Stimulated activated CD4-positive, alpha-beta T cell treated with anti-CD3 and anti-CD28 coated beads, Interleukin-4, amount 100 ng/mL, for 24 hours (primary cell): Measurements from ENCODE around the gene AFAP1L1.
A peak's percentile ranks its signal among the peaks of the same experiment; 100 is the strongest.

Experiments
- DNase-seq: peaks from one replicate; pipeline ENCODE4 v3.0.0-alpha.2; 2020

AFAP1L1 gene

DNA sequence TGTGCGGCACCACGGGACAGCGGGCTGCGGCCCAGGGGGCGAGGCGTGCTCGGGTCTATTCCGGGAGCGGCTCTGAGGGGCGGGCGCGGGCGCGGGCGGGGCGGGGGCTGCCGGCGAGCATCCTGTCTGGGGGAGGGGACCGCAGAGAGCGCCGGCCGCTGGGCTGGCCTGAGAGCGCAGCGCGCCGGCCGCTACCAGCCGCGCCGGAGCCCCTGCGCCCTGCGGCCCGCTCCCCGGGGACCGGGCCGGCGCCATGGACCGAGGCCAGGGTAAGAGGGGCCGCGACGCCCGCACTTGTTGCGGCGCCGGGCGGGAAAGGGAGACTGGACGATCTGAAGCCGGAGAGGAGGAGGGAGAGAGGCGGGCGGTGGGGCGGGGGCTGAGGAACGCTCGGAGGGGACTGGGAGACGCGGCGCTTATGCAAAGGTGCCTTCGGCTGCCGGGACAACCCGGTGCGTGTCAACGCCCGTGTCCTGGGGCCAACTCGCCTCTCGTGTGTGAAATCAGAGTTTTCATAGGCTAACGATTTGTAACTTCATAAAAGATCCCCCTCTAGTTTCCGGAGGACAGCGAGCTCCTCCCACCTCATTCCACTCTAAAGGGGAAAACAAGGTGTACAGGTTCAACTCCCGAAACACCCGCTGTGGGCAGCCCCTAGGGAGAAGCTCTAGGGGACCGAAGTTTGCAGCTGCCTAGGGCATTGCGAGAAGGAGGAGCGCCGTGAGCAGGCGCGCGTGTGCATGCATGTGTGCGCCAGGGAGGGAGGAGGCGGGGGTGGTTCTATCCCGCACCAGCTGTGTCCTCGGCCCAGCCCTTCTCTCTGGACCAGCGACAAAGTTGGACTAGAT, at the start of gene AFAP1L1:
AFAP1L1 (plus strand) TSS at position 144 of the 848 bp plus-strand sequence; CDS start at position 254, 110 bp downstream.
- peak; percentile 11 for DNase-seq

DNA sequence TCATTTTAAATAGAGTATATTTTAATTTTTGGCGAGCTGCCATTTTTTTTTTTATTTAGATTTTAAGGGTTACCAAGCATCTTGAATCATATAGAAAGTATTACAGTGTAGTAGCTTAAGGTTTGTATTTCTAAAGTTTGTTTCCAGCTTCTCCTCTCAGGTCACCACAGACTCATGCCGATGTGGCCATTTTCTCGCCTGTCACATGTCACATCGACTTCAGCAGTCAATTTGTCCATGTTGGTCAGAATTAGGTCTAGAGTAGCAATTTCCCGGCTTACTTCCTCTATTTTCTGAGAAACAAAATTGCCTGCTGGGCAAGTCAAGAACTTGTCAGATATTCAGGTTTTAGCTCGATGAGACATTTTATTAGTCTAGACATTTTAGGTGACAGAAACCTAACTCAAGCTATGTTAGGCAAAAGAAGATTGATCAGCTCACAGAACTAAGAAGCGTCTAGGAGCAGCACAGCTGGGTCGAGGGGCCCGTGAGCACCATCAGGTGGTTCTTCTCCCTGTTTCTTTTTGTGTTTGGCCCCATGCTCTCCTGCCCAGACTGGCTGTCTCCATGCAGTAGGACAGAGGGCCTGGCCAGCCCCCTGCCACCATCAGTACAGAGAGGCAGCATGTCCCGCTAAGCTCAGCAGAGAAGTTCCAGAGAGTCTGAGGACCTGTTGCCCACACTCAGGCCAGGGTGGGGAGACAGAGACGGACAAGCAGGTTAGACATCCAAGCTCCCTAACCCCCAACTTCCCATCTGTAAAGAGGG, 48.4 kb upstream of the AFAP1L1 start:
- DNase-seq = no peak

DNA sequence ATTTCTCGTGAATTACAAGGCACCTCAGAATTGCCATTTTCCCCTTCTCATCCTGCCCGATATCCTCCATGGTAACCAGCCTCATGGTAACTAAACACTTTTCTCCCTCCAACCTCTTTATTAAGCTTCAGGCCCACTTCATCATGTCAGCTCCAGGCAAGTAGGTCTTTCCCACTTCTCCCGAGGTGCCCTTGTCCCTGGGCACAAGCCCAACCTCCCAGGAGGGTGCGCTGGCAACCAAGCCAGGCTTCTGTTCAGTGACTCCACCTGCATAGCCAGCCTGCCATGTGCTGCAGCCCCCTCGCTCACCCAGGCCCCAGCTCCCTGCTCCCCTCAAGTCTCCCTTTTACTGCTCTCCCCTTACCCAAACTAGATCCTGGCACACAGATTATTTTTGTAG, 47.4 kb upstream of the AFAP1L1 start:
- no peak for DNase-seq

DNA sequence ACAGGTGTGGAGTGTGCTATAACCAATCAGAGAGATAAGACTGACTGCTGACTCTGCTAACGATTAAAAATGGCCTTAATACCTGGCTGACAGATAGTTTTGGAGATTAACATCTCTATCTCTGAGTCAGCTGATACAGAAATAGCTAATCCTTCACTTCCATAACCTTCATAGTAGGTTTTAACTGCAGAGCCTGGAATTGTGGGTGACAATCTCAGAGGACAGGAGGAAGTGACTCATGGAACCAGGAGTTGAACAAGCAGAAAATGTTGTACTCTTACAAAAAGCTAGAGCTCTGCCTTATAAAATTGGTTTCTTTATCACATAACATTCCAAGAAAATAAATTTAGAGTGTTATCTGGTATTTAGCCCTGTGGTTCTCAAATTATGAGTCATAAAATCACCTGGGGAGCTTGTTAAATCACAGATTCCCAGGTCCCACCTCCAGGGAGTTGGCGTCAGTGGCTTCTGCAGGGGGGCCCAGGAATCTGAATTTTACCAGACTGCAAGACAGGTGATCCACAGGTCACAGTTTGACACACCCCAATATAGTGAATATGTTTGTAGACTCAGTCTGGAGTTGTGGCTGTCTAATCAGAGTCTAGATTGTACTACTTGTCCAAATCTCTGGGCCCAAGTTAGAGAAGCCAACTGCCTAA, 44.4 kb upstream of the AFAP1L1 start:
- DNase-seq = no peak

DNA sequence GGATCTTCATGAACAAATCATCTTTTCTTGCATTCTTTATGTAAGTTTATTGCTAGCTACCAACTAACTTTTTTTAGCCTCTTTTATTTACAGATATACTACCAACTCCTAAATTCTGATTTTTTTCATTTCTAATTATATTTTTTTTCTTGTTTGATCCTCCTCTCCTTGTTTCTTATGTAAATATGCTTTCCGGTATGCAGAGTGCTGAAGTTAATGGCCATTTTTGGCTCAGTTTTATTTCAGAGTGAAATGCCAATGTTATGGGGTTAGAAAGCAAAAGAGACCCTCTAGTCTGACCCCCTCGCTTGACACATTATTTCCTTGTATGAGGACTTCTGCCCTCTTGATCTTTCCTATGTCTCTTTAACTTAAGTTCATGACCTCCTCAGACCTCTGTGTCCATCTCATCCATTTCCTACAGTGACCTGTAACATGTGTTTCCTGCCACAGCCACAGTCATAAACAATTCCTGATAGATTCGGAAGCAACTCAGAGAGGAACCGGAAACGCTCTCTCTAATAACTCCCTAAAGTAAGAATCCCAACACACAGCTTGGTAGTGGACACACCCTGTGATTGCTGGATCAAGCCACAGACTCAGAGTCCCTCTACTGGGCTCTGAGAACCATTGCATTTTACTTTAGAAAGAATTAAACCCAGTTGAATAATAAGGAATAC, 42.9 kb upstream of the AFAP1L1 start:
- no peak for DNase-seq

DNA sequence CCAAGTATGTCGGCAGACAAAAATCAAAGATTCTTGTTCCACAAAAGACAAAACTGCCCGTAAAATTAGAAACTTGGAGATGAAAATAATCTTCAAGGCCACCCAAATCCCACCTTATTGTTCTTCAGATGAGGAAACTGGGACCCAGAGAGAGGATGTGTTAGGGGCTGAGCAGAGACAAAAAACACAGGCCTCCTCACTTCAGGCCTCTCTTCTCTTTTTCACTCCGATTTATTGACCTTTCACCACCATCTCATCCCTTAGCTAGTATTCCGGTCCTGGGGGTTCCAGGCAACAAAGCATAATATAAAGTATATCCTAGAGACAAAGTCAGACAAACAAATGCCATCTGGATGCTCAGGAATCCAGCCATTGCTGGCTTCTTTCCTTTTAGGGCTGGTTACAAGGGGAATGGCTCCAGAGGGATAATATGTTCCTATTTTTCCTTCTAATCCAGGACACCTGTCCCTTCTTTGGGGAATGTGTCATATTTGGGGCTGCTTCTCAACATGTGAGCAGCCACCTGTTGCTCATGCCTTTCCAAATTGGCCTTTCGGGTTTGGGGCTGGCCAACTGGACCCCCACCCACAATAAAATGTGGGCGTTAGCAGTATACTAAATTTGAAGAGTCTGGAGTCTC, 42.2 kb upstream of the AFAP1L1 start:
- no peak for DNase-seq

DNA sequence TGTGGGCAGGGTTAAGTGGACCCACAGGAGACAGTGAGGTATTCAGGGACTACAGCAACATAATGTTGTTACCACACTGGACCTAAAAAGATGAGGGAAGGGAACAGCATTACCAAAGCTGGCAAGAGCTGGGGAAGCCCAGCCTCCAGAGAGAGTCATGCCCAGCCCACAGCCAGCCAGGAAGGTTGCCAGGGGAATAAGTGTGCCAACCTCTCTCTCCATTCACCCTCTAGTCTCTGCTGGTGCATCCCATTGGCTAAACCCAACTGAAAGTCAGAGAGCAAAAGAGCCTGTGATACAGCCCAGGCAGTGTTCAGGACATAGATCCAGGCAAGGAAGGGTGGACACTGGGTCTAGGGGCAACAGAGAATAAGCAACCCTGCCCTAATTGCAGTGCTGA, 35.8 kb upstream of the AFAP1L1 start:
- DNase-seq = no peak

DNA sequence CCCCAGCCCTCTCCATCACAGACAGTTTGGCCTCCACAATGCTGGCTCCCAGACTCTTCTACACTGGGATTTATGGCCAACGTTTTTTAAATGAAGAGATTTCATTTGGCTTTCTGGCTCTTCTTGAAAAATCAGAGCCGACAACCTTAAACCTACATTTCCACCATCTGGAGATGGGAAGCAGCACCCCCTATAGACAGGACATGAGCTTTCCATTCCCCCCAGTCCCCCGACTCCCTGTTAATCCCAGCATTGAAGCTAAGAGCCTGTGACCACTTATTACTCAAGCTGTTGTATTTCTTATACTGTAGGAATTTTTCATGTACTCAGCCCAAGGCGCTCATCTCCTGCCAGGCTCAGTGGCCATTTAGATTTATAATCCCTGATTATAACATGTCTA, 34.0 kb upstream of the AFAP1L1 start:
- no peak for DNase-seq

DNA sequence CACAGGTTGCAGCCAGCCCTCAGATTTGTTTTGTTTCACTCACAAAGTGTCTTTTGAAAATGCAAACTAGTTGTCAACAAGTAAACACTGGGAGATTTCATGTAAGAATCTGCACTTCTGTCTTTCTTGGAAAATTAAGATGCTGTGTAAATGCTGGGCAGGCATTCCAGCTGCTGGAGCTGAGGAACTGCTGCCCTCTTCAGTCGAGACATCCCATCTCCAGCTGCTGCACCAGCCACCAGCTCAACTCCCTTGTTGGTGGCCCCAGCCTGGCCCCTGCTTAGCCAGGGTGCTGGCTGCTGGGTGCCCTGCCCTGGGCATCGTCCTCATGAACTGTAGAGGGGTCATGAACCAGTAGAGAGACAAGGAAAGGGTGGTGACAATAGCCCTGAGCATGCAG, 33.1 kb upstream of the AFAP1L1 start:
- DNase-seq = no peak

DNA sequence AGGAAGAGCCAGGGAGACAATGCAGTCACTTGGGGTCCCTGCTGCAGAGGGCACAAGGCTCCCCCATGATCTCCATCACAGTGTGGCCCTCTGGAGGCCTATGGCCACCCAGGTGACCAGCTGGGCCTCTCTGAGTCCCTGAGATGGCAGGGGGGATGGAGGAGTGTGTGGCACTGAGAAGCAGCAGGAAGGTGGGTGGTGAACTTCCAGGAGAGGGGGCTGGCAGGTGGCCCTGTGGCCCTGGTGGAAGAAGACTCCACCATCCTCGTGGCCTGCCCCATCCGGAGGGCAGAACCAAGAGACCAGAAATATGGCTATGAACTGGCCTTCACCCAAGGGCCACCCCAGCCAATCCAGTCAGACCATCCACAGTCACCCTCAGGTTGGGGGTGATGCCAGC, 31.7 kb upstream of the AFAP1L1 start:
- no peak for DNase-seq

DNA sequence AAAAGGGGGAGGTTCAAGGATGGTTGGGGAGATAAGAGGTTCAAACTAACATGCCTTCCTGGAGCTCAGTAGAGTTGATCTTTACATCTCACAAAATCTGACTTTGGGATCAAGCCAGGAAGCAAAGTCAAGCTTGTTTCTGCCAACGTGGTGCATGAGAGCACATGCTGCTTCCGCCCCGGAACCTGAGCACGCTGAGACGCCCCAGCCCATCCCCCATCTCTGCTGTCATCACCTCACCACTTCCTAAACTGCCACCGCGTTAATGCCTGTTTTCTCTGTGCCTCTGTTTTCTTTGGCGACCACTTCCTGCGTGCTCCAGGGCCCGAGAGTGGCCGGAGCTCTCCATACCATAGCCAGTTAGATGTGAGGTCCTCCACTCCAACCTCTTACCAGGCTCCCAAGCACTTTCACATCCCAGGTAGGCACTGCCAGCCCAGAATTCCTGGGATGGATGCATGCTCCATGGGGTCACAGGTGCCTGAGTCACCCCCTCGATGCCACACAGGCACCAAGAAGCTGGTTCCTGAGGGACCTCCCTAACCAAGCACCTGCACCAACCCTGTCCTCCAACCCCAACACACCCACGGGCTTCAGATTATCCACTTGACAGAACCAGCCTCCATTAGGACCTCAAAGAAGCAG, 31.2 kb upstream of the AFAP1L1 start:
- peak; percentile 79 for DNase-seq

DNA sequence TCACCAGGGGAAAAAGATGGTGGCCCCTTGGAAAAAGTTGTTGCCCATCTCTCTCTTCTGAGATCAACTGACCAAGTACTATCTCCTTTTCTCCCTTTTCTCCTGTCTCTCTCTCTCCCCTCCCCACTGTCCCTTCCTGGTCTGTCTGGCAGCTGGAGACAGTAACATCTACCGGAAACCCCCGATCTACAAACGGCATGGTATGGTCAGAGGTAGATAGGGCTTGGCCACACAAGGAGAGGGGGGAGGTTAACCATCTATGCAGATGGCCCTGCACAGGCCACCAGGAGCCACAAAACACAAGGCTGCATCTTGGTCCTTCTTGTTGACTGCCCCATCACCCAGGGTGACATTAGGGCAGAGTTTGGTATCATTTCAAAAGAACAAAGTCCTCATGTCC, 29.3 kb upstream of the AFAP1L1 start:
- no peak for DNase-seq

DNA sequence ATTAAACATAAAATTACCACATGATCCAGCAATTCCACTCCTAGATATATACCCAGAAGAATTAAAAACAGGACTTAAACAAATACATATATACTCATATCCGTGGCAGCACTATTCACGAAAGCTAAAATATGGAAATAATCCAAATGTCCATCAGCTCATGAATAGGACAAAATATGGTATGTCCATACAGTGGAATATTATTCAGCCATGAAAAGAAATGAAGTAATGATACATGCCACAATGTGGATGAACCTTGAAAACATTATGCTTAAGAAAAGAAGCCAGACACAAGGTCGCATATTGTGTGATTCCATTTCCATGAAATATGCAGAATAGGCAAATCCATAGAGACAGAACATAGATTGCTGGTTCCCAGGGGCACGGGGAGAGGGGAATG, 24.8 kb upstream of the AFAP1L1 start:
- DNase-seq = no peak

DNA sequence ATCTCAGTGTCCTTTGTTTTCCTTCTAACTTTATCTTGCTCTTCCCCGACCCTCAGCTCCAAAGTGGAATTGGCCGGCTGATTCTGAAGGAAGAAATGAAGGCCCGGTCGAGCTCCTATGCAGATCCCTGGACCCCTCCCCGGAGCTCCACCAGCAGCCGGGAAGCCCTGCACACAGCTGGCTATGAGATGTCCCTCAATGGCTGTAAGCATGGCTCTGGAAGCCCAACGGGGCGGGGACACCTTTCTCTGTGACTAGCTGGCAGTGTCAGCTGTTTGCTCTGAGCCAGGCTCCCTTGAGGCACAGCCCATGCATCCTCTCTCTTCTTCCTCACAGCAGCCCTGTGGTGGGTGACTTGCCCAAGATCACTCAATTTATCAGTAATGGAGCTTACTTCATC, 23.9 kb upstream of the AFAP1L1 start:
- DNase-seq = no peak

DNA sequence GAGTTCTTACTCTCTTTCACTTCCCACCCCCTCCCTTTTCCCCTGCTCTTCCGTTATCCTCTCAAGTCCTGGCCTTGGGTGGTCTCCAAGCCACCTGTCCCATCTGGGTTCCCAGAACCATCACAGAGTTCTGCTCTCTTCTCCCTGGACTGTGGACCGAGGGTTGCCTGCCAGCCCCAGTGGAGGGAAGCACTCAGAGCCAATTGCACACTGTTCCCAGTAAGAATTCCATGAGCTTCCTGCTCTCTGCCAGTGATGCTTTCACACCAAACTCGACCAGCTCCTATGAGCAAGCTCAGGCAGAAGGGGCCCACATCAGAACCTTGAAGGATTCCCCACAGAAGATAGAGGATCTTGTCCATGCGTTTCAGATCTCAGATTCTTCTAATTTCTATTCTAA, 20.1 kb upstream of the AFAP1L1 start:
- DNase-seq = no peak

DNA sequence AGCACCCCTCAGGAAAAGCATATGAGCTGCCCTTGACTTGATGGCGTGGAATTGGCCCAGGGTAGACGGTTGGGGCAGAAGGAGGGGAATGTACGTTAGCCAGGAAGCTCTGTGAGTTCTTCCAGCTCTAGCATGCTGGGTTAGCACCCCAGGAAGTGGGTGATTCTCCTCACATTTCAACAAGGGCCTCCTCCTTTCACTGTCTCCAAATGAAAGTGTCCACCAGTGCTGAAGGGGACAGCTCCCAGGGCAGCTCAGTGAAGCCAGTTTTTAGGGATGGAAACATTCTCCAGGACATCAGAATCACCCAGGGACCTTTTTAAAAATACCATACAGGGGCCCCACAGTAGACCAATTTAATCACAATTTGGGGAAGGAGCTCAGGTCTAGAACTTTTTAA, 17.2 kb upstream of the AFAP1L1 start:
- no peak for DNase-seq

DNA sequence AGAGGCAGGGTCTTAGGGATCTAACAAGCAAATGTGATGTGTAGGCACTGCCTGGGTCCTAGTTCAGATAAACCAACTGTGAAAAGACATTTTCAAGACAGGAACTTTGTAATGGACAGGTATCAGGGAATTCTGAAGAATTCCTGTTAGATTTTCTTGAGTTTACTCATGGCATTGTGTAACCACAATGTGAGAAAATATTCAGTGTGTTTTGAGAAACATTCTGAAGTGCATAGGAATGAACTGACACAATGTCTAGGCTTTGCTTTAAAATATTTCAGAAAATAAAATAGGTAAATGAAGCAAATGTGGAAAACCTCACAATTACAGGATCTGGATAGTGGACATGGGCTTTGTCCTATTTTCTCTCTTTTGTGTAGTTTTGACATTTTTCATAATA, 15.2 kb upstream of the AFAP1L1 start:
- DNase-seq = no peak

DNA sequence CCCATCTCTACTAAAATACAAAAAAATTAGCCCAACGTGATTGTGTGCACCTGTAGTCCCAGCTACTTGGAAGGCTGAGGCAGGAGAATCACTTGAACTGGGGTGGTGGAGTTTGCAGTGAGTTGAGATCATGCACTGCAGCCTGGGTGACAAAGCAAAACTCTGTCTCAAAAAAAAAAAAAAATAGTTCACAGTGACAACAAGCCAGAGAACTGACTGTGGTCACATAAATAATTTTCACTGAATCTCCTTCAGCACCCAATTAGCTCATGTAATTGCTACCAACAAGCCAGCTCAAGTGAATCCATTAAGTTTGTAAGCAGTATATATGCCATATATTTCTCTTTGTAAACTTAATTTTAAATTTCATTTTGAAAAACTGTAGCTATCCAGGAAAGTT, 14.5 kb upstream of the AFAP1L1 start:
- no peak for DNase-seq

DNA sequence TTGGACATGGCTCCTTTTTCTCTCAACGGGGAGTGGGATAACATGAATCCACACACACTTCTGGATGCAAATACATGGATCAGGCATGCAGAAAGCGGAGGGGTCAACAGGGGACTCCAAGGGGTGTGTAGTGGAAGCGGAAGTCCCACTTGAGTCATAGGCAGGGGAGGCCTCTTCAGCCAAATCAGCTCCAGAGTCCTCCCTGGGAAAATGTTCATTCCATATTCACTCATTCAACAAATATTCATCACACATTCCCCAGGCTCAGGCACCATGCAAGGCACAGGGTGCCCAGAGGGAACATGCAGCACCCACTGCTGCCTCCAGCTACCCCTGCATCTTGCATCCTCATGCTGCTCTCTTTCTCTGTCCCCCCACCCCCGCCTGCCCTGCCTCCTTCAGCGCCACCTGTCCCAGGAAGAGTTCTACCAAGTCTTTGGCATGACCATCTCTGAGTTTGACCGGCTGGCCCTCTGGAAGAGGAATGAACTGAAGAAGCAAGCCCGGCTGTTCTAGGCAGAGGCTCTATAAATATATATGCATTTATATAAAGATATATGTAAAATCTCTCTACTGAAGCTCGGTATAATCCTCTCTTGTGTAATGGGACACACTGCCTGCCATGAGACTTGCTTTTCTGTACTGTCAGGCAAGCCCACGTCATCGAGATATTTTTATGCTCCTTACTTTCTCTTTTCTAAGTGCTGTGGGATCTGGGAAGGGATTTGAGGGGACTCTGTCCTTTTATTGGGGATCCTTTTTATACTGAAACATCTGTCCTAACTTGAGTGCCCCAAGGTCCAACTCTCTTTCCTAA, 13.6 kb upstream of the AFAP1L1 start:
- DNase-seq = no peak

DNA sequence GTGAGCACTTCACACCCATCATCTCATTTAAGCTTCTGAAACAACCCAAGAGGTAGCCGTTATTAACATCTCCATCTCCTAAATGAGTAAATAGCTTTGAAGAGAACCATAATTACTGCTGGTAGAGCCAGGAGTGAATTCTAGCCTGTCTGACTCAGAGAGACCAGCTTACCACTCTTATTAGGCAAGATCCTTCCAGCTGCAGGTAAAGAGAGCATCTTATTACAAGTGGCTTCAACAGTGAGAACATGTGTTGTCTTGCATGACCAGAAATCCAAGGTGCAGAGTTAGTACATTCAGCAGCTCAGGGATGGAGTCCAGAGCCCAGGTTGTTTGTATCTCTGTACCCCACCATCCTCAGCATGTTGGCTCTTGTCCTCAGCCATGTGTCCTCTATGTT, 10.9 kb upstream of the AFAP1L1 start:
- DNase-seq = no peak

DNA sequence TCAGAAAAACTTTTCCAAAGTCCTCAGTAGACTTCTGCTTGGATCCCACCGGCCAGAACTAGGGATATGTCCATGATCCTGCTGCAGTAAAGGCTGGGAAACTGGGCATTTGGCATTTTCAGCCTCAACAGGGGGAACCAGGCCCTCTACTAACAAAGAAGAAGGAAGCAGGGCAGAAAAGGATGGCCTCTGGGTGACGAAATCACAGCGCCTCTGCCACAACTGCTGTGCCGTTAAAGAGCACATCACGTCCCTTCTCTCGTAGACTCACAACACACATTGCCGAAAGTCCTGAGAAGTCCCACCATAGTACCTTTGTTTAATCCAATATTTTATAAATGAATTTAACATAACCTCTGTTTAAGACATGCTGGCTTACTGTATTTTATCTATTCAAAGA, 10.4 kb upstream of the AFAP1L1 start:
- DNase-seq = no peak
